GM23248 (cell line): ENCODE results near the gene MOV10L1.

ENCODE experiments used
- EZH2 ChIP-seq: fragments of 200-600 bp; sonication (generic); IDR thresholded peaks from 2 replicates; pipeline ENCODE4 v1.6.1; 2018; ENCODE audit warnings: antibody characterized with exemption, mild to moderate bottlenecking; ENCODE audit not compliant: insufficient read depth, poor library complexity, severe bottlenecking
- EZH2phosphoT487 ChIP-seq: fragments of 200-600 bp; sonication (generic); IDR thresholded peaks from 2 replicates; pipeline ENCODE4 v1.6.1; 2018; ENCODE audit warnings: antibody characterized with exemption, moderate library complexity, mild to moderate bottlenecking, low read depth; ENCODE audit not compliant: insufficient read depth

- TF ChIP-seq EZH2 (no peak), EZH2phosphoT487 (no peak)
Measured at GRCh38 chr22:50188356-50188755, 98.5 kb downstream of the MOV10L1 start.
